Measurements from ENCODE around the gene SV2B. TPM values are rescaled to one million over a fixed set of nuclear protein-coding genes. Genes with fewer than 3 reads are reported as not detected.
"Not testable (repeated sequence)": the region's sequence is repeated elsewhere in the genome, so short reads cannot be mapped to it uniquely, and the experiment has no call there.

Gene SV2B
- total RNA-seq, 1 donor from 2014 or later, result 0.40 TPM

DNA sequence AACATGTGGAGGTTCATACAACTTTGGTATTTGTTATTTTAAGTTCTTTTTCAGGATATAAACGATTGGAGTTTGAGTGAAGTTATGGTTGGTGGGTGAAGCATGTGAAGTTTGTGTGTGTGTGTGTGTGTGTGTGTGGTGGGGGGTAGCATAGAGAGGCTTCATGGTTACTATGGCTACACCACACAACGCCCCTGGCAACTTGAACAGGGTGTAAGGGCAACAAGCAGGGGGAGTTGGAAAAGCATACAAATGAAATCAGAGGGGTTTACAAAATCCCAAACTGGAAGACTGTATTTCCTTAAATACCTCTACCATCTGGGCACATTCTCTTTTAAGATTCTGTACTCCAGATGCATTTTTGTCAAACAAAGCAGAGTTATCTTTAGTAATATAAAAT is 207.5 kb downstream of the SV2B start:
- DNase-seq (ENCODE audit: low read depth in 2 of 2), result no peak

DNA sequence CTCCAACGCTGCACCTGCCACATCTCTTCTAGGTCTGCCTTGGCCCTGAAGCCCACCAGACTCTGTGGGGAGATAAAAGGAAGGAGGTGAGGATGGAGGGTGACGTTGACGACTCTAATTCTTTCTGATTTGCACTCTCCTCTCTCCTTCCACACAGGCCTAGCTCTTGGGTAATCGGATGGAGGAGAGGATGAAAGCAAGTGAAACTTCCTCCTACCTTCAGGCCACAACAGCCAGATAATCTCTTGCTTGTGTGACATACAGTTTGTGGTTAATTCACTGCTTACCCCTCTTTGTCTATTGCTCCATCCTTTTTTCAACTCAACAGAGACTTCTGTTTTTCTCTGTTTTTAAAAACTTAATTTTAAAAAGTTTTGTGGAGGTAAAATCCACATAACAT is 208.1 kb downstream of the SV2B start:
- DNase-seq (ENCODE audit: low read depth in 2 of 2), result no peak

DNA sequence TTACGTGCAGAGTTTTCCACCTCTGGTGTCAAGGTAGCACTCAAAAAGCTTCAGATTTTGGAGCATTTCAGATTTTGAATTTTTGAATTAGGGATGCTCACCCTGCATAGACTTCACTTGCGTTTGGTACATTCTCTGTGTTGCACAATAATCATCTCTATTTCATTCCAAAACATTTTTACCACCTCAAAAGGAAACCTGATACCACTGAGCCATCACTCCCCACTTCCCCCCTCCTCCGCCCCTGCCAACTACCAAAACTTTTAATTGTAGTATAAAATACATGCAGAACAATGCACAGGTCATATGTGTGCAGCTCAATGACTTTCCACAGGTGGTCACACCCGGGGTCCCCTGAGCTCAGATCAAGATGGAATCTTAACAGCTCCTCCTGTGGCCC is 208.8 kb downstream of the SV2B start:
- DNase-seq (ENCODE audit: low read depth in 2 of 2), result no peak

DNA sequence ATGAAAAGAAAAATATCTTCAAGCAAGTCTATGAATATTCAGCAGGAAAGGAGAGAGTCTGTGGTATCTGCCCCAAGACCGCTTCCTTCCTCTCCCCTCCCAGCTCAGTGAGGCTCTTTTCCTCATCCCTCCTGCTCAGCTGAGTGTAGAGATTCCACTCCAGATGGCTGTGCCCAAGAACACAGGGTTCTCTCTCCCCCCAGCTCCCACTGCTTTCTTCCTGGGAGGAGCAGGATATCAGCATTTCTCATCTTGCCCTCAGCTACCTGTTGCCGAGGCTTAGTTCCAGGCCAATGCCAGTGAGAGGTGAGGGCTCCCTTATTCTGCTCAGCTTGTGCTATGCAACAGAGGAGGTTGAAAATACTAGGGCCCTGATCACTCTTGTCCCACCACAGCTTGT is 211.9 kb downstream of the SV2B start:
- DNase-seq (ENCODE audit: low read depth in 2 of 2), result no peak

DNA sequence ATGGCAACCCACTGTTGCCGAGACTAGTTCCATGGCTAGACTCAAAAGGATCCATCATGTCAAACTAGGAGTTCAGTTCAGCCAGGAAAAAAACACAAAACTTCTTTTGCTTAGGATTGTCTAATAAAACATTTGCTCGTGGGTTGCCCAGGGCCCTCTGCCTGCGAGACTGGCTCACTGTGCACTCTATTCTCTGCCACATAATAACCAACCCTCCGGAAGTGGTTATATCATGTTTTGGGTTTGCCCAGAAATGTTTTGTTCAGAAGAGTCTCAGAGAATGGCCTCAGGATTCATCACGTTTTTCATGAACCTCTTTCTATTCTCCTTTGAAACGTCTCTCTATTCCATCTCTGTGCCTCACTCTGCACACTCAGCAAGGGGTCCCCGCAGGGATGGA is 216.1 kb downstream of the SV2B start:
- DNase-seq (ENCODE audit: low read depth in 2 of 2), result no peak

DNA sequence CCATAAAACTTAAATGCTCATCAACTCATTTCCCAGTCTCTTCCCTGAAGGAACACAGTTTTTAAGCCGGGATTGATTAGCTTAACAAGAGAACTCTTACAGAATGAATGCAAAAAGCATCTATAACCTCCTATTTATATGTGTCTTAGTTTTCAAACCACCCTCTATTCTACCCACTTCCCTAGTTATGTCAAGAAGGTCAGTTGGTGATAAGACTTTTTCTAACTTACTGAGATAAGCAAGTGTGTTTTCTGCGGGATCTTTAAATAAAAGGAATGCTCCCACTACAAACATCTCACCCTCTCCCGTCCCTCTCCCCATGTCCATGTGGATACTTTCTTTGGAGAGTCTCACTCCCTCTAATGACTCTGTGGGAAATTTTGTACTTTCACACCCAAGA is 218.5 kb downstream of the SV2B start:
- no peak for DNase-seq (ENCODE audit: low read depth in 2 of 2)

DNA sequence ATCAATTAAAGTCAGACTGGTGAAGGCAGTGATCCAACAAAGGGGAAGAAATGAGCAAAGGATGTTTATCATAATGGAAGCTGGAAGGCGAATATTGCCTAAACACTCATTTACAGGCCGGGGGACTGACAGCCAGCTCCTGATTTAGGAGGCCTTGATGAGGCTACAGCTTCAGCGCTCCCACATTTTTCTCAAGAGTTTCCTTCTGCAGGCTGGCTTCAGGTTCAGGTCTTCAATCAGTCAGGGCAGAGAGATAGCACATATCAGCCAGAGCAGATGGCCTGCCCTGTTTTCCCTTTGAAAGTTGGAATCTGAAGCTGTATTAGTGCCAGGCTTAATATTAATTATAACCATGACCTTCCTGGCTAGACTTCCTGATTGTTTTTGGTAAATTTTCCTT is 218.9 kb downstream of the SV2B start:
- no peak for DNase-seq (ENCODE audit: low read depth in 2 of 2)

DNA sequence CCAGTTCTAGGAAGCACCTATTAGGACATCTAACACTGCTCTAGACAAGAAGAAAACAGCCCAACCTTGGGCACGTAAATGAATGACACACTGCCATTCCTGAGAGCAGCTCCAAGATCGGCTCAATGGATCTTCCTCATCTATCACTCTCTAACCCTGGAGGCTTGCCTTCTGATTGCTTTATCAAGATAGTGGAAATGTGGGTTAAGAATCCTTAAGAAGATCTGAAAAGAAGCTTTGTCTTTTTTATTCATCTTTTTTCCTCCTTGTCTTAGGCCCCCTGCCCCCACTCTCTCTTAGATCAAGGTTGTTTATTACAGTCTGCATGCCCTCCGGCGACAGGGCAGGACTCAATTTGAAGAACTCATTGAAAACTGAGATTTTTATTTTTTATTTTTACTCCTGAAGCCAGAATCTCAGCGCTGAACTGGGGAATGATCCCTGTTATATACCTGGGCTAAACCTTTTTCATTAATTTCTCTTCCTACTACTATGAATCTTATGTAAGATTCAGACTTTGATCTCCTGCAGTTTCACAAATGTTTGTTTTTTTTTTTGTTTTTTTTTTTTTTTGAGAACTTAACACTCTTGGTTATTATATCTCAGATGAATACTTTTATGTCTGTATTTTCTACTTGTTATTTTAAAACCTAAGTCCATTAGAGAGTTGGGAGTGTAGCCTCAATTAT is 219.5 kb downstream of the SV2B start:
- DNase-seq (ENCODE audit: low read depth in 2 of 2), result no peak

DNA sequence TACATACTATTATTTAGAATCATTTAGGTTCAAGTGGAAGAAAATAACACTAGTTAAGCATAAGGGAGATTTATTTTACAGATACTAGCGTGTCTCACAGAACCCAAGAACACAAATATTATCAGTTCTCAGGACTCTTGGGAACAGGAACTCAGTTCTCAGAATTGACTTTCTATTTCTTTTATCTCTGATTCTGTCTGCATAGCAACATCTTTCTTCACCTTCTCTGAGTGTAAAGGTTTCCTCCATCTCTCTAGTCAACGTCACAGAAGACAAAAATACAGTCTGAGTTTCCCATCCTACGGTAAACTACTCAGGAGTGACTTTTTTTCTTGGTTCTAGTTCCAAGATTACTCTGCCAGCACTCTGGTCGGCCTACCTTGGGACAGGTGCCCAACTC is 220.0 kb downstream of the SV2B start:
- DNase-seq (ENCODE audit: low read depth in 2 of 2), result no peak

DNA sequence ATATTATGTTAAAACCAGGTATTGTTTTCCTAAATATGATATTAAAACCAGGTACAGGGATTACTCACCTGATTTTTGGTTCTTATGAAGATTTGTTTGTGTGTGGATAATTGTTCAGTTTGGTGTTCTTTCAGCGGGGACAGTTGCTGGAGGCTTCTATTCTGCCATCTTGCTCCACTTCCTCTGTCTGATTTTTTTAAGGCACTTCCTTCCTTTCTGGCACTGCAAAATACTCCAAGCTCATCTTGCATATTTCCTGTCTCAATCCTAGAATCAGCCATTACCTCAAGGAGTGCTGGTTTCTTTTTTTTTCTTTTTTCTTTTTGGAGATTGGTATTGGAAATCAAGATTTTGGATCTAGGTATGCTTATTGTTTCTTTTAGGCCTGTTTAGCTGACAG is 229.9 kb downstream of the SV2B start:
- no peak for DNase-seq (ENCODE audit: low read depth in 2 of 2)

DNA sequence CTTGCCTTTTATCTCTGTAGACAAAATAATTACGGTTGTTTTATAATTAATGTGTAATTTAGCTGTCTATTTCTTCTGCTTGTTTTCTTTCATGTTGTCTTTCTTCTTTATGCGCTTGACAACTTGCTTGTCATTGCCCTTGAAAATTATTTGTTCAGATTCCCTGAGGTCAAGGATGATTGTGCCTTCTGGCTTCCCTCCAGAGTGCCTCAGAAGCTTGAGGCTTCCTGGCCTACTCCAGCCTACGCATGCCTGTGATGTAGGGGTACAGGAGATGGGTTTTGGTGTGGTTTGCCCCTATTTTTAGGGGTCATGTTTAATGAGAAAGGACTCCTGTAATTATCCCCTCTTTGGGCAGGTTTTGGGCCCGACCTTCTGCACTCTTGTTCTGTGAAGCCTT is 231.5 kb downstream of the SV2B start:
- no peak for DNase-seq (ENCODE audit: low read depth in 2 of 2)

DNA sequence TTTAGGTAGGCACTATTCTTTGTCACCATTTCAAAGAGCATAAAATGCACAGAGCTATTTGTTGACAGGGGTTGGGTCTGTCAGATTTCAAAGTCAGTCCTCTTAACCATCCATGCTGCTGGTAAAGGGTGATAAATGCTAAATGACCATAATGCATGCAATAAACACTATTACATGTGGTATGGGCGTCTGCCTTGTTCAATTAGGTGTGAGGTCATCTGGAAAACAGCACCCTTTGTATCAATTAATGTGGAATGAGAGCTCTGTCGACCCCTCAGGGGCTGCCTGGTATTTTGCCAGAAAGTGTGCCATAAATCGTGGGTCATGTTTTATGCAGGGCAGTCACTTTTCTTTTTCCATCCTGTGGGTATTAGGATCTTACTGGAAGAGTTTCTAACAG is 235.6 kb downstream of the SV2B start:
- DNase-seq (ENCODE audit: low read depth in 2 of 2), result no peak

DNA sequence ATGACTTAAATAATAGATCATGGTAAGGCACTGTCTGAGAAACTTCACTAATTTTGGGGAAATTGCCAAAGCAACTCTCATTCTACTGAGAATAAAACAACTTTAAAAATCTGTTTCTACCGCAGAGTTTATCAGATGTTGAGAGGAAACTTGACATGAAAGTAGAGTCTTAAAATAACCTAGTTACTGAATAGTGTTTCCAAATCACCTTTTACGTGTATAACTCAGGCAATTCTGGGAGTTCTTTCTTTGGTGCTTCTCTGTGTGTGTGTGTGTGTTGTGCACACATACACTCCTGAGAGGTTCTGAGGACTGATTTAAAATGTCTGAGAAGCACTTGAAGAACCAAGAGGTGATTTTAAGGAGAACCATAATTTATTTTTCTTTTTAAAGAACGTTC is 236.6 kb downstream of the SV2B start:
- no peak for DNase-seq (ENCODE audit: low read depth in 2 of 2)

DNA sequence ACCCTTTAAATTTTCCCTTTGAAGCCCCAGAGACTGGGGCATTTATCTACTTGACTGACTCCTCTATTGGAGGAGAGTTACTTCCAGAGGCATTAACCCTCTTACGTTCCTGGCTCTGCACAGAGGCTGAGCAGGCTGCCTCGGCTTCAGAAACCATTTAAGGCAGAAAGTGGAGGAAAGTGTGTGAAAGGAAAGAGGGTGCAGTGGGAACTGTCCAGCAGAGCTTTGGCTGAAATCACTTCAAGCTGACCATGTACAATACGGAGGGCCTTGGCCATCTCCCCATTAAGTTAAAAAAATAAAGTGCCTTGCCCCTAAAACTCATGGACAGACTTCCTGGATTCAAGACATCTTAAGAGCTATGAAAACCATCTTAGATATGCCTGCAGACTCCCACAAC is 238.7 kb downstream of the SV2B start:
- no peak for DNase-seq (ENCODE audit: low read depth in 2 of 2)

DNA sequence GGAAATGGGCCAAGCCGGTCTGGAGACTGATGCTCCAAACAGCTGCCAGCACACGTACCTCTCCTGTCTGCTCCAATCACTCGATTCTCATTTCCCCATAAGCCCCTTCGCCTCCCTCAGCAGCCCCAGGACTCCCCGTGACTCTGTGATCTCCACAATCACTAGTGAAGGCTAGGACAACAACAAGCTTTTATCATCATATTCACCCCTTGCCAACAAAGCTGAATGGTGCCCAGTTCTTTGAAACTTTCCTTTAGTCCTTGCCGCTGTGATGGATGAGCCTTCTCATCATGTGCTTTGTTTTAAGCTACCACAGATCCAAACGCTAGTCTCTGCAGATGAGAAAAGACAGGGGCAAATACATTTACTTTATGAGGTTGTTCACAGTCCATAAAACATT is 242.0 kb downstream of the SV2B start:
- no peak for DNase-seq (ENCODE audit: low read depth in 2 of 2)

DNA sequence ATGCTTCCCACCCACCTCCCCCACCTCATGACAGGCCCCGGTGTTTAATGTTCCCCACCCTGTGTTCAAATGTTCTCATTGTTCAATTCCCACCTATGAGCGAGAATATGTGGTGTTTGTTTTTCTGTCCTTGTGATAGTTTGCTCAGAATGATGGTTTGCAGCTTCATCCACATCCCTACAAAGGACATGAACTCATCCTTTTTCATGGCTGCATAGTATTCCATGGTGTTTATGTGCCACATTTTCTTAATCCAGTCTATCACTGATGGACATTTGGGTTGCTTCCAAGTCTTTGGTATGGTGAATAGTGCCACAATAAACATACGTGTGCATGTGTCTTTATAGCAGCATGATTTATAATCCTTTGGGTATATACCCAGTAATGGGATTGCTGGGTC is 244.9 kb downstream of the SV2B start:
- not testable (repeated sequence) for DNase-seq (ENCODE audit: low read depth in 2 of 2)

DNA sequence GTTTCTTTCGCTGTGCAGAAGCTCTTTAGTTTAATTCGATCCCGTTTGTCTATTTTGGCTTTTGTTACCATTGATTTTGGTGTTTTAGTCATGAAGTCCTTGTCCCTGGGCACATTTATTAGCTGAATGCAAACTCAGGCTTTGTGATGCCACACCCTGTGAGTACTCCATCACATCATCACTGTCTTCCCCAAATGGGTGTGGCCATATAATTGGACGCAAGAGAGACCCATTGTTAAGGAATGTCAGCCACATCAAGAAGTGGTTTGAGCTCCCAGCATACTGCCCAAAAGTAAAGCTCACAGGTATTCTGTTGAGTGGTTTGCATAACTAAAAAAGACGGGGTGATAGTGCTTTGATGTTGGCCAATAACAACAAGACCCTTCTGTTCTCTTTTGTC is 245.7 kb downstream of the SV2B start:
- DNase-seq (ENCODE audit: low read depth in 2 of 2), result no peak

DNA sequence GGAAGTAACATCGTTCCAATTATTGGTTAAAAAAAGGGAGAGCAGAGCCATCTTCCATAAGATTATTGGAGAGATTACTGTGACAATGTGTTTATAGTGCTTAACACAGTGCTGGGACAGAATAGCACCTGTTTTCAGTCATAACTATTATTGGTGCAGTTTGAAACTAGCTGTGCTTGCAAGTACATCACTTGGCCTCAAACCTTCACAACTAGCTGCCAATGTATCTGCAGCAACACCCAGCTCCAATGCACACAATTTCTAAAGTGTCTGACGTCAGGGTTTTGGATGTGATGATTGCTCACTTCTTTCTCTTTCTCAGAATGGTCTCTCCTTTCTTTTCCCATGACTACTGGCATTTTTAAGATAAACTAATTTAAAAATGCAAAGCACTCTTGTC is 246.2 kb downstream of the SV2B start:
- DNase-seq (ENCODE audit: low read depth in 2 of 2), result no peak

DNA sequence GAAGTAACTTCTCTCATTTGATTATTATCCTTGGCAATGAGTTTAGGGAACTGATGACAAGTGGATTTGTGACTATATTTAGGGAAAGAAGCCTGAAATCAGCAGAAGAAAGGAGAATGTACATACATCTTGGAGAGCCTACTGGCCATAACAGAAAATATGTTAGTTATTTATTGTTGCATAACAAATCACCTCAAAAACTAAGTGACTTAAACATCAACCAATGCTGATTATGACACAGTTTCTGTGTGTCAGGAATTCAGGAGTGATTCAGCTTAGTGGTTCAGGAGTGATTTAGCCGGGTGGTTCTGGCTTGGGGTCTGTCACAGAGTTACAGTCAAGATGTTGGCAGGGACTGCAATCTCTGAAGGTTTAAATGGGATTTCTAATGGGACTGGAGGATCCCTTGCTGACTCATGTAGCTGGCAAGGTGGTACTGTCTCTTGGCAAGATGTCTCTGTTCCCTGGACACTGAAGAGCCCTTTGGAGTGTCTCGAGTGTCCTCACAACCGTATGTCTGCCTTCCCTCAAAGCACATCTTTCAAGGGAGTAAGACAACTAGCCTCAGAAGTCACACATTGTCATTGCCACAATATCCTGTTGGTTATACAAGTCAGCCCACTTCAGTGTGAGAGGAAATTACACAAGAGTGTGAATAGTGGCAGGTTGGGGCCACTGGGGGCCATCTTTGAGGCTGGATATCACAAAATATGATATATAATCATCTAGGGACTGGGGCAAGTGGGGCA is 248.9 kb downstream of the SV2B start:
- no peak for DNase-seq (ENCODE audit: low read depth in 2 of 2)

Measured in lung microvascular endothelial cell (primary cell).